ENCODE data around the gene SNX9. TPM values are rescaled to one million over a fixed set of nuclear protein-coding genes. Genes with fewer than 3 reads are reported as not detected.
A peak's percentile ranks its signal among the peaks of the same experiment; 100 is the strongest.
"Not testable (repeated sequence)": the region's sequence is repeated elsewhere in the genome, so short reads cannot be mapped to it uniquely, and the experiment has no call there.

SNX9 gene
- total RNA-seq, 1 donor from 2014 or later: 78.1 TPM

DNA sequence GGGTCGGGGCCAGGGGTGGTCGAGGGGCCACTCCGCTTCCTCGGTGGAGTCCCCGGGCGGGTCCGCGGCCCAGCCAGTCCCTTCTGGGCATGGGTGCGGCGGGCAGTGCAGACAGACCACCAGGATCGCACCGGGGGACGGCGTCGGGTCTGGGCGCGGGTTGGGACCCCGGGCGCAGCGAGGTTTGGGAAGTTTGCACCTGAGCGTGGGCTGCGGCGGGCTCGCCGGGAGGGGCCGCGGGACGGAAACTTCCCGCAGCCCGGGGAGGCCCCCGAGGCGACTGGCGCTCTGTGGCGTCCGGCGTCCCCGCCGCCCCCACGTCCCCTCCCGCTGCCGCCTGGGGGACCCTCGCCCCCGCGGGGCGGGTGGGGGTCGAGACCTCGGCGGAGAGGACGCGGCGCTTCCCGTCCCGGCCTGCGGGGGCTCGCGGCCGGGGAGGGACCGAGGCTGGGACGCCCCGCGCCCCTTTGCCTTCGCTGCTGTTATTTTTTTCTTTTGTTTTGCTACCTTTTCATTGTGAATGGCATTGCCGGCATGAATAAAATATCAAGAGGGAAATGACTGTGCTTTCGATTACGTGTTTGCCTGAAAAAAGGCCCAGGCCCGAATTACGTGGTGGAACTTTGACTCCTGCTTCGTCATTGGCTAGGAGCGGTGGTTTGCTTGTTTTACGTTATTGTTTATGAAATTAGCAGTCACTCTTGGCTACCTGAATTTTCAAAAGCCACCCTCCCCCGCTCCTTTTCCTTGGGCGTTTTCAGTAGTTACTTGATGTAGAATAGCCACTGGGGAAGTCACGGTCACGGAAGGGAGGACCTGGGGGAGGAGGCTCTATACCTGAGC, 703 bp downstream of the SNX9 start:
- ATAC-seq (peak; percentile 55), DNase-seq (ENCODE audit: low spot score) (peak; percentile 69)
- intact Hi-C loops (cut with DNase I): no loop called here

DNA sequence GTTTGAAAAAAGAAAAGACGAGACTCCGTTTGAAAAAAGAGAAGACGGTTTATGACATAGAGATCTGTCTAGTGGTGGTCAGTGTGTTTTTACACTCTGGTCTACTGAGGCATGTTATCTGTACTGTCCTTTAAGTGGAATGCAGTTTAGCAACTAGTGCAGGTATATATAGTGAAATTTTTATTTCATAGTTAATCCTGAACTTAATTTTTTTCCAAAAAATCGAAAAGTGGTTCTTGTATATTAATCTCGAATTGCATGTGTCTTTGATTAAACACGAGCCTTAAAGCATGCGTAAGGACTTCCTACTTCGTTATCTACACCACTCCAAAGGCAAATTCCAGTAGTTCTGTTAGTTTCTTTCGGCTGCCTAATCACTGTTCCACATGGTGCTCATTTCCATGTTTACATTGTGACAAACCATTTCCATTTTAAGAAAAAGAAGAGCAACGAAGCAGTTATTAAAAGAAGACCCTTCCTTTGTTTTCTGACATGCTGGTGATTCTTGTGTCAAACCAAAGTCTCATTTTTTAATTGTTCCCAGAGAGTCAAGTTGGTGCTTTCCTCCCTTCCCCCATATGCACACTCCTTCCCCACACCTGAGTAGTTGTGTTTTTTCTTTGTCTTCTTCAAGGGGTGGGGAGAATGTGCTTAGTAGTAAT, 2.3 kb downstream of the SNX9 start:
- ATAC-seq: no peak
- intact Hi-C loops (cut with DNase I): no loop called here

DNA sequence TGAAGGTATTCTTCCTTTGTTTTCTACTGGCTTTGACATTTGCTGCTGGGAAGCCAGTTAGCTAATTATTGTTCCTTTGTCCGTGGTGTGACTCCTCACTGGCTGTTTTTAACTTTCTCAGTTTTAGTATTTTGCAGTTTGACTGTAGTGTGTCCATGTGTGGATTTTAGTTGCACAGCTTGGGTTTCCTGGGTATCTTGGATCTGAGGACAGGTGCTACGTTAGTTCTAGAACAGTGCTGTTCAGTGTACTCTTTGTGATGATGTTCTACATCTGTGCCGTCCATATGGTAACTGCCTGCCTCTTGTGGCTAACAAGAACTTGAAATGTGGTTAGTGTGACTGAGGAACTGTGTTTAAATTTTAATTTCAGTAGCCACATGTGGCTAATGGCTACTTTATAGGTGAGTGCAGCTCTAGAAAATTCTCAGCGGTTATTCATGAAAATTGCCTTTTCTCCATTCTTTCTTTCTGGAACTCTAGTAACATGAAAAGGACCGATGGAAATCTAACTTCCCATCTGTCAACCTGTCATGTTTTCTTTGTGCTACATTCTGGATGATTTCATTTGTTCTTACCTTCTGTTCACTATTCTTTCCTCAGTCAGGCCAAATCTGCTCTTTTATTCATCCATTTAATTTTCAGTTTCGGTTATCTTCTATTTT, 7.4 kb downstream of the SNX9 start:
- ATAC-seq: no peak
- intact Hi-C loops (cut with DNase I): no loop called here

More for the DNA sequence above, 2.3 kb downstream of the SNX9 start:
- DNase-seq (ENCODE audit: low spot score): no peak

DNA sequence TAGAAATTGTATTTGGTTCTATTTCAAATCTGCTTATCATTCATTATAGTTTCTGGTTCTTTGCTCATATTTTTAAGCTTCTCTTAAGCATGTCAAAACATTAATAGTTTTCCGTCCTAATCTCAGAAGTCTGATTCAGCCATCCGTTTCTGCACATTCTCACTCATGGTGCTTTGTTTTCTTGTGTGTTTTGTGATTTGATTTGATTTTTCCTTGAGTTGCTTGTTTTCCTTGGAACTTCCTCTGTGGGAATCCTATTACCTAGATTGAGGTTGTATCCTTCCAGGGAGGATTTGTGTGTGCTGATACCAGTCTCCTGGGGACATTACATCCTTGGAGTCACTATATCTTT, 7.9 kb downstream of the SNX9 start:
- intact Hi-C loops (cut with DNase I): no loop called here
- no peak for DNase-seq (ENCODE audit: low spot score)
- ATAC-seq: no peak

More for the DNA sequence above, 7.4 kb downstream of the SNX9 start:
- DNase-seq (ENCODE audit: low spot score): no peak

DNA sequence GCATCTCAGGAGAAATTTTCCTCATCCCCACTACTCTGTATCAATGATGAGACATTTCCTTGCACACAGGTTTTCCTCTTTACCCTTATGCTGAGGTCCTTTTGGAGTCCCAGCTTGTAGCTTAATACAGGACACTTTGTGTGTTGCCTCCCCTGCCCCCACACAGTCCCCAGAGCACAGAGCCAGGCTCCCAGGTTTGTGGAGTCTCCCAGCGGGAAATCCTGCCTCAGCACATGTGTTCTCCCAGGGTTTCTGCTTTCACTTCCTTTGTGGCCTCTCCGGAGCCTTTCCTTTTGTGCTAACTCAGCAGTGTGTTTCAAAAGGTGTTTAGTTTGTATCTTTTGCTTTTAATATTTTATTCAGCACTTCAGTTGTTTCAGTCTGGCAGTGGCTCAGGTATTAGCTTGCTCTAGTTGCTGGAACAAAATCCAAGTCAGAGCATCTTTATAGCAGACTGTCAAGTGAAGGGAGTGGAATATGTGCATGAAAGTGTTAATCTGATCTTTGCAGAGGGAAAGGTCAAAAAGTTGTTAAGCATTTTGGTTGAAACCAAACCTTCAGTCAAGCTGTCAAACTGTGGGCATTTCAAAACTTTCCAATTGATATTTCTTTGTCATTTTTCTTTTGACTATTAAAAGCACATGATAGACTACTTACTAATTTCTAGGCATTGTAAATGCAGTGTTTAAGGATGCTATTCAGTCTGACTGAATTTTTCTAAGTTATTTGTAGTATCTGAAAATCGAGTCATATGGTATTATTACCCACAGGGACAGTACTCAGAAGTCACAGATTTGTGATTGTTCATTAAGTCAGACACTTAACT, 8.6 kb downstream of the SNX9 start:
- intact Hi-C loops (cut with DNase I): no loop called here
- no peak for DNase-seq (ENCODE audit: low spot score)
- peak; percentile 40 for ATAC-seq

DNA sequence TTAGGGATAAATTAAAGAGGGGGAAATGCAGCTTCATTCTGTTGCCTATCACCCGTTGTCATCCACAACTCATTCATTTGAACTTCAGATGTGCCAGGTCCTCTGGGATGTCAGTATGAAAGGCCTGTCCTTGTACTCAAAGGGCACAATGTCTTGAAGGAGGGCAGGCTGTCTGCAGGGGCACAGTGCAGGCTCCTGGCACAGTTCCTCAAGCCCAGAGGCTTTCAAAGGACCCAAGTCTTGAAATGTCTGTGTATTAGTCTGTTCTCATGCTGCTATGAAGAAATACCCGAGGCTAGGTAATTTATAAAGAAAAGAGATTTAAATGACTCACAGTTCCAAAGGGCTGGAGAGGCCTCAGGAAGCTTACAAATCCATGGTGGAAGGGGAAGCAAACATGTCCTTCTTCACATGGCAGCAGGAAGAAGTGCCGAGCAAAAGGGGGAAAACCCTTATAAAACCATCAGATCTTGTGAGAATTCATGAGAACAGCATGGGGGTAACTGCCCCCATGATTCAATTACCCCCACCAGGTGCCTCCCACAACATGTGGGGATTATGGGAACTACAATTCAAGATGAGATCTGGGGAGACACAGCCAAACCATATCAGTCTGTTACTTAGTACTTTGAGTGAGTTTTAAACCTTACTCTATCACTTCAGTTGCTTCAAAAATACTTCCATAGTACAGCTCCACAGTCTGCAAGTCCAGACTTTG, 9.4 kb downstream of the SNX9 start:
- ATAC-seq: no peak
- DNase-seq (ENCODE audit: low spot score): no peak
- intact Hi-C loops (cut with DNase I): no loop called here

DNA sequence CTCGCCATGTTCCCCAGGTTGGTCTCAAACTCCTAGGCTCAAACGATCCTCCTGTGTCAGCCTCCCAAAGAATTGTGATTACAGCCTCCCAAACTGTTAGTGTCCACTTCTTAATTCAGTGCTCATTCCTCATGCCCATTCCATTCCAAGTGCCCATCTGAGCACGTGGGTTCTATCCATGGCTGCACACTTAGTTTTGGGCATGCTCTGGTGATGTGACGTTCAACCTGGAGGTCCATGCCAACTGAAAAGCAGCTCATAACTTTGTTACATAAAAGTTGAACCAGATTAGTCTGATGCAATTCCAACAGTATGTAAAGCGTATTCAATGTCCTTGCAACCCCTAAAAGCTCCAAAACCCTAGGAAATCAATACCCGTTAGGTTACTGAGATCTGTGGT, 11.5 kb downstream of the SNX9 start:
- ATAC-seq (no peak), DNase-seq (ENCODE audit: low spot score) (no peak)
- intact Hi-C loops (cut with DNase I): no loop called here

DNA sequence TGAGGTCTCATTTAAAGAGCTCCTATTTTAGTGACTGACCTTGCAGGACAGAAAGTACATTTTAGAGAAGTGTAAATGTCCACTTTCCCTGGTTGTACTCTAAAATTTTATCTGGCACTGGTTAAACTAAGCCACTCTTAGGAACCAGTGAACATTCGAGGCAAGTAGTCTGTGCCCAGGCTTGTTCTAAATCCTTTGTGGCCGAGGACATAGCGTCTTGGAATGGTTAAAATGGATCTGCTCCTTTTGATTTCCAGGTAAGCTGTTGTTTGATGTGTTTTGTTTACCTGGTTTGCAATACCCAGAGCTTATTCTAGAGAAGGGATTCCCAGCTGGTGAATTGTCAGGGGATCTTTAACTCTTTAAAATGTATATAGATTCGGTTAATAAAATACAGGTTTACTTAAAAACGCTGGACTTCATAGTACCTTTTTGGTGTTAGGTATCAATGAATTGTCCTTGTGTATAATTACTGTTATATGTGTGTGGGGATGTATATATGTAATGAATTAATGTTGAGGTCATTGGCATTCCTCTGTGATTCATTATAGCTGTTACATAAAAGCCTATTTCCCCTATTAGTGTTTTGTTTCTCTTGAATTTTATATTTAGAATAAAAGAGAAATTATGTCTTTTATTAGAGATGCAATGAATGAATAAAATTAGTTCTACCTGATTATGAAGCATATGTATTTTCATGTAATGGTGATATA, 15.8 kb downstream of the SNX9 start:
- ATAC-seq (no peak), DNase-seq (ENCODE audit: low spot score) (no peak)
- intact Hi-C loops (cut with DNase I): no loop called here

DNA sequence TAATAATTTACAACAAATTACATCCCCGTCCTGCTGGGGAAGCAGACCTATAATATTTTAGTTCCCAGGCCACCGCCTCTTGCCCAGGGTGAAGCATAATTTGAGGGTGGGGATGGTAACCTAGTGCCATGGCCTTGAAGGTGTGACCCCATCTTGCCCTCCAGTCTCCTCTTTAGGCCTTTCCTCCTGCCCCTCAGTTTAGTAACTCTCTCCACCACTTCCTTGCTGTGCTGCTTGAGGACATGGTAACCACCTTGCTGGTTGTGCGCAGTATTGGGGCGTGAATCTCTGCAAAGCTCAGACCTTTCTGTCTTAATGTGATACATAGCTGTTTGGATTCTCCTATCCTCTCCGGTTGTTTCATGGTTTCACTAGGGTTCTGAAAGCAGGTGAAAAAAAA, 16.6 kb downstream of the SNX9 start:
- no peak for ATAC-seq
- intact Hi-C loops (cut with DNase I): loop anchor here (10.0 kb wide), 1 partner anchor 165 kb away; no protein-coding TSS in a partner anchor
- no peak for DNase-seq (ENCODE audit: low spot score)

DNA sequence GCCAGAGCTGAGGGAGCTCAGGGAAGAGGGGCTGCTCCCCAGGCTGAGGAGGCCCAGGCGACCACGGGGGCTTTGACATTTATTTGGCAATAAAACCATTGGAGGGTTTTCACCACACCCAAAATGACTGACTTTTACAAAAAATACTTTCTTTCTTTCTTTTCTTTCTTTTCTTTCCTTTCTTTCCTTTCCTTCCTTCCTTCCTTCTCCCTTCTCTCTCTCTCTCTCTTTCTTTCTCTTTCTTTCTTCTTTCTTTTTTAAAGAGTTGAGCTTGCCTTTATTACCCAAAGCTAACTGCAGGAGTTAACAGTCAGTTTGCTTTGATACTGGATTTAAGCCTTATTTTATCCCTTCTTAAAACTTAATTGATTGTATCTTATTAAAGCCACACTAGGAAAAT, 17.2 kb downstream of the SNX9 start:
- DNase-seq (ENCODE audit: low spot score): no peak
- no peak for ATAC-seq
- intact Hi-C loops (cut with DNase I): loop anchor here (10.0 kb wide), 1 partner anchor 165 kb away; no protein-coding TSS in a partner anchor

DNA sequence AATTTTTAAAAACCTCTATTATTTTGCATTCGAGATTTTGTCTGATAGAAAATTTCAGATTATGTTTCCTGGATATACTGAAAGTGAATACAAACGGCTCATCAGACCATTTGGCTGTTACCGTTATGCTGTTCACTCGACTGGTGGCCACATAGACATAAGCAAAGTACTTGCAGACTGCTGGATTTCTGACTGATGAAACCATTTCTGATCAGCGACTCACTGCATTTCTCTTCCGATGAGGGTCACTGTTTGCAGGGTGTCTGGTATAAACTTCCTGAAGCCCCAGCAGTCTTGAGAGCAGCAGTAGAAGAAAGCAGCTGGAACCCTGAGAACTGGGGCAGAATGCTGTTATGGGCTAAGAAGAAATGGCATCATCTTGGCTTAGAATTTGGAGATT, 17.7 kb downstream of the SNX9 start:
- intact Hi-C loops (cut with DNase I): loop anchor here (10.0 kb wide), 1 partner anchor 166 kb away; no protein-coding TSS in a partner anchor
- DNase-seq (ENCODE audit: low spot score) (no peak), ATAC-seq (no peak)

DNA sequence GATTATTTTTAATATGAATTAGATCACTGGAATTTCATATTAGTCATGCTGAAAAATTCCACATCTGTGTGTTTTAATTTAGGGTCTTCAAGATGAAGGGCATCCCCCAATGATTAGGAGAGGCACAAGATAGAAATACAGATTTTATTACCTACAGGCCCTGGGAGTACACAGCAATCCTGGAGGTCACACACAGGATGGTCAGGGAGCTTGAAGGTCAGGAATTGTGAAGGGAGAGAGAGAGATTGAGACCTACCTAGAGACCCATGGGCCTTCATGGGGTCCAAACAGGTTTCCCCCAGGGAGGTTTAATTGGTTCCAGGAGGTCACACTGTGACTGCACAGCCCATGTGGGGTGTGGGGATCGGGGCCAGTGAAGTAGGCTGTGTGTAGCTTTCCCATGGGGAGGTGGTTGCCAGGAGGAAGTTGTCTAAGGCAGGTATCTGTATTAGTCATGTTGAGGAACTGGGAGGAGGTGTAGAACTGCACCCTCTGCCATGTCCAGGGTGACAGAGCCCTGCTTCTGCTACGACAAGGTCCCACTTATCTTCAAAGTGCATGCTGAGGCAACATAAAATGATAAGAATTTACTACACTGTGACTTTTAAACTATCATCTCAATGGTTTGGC, 18.3 kb downstream of the SNX9 start:
- intact Hi-C loops (cut with DNase I): loop anchor here (10.0 kb wide), 1 partner anchor 167 kb away; no protein-coding TSS in a partner anchor
- no peak for ATAC-seq

DNA sequence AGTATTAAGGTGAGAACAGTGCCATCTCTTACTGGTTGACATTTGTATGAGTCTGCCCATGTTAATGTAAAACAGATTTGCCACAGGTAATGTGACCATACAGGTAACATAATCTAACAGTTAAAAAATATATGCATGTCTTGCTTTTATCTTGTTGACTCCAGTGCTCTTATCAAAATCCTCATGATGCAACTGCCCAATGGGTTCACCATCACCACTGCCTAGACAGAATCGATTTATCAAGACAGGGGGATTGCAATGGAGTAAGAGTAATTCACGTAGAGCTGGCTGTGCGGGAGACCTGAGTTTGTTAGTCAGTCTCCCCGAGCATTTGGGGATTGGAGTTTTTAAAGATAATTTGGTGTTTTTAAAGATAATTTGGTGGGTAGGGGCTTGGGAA, 19.2 kb downstream of the SNX9 start:
- ATAC-seq: no peak
- no peak for DNase-seq (ENCODE audit: low spot score)
- intact Hi-C loops (cut with DNase I): loop anchor here (10.0 kb wide), 1 partner anchor 167 kb away; no protein-coding TSS in a partner anchor

More for the DNA sequence above, 18.3 kb downstream of the SNX9 start:
- no peak for DNase-seq (ENCODE audit: low spot score)

DNA sequence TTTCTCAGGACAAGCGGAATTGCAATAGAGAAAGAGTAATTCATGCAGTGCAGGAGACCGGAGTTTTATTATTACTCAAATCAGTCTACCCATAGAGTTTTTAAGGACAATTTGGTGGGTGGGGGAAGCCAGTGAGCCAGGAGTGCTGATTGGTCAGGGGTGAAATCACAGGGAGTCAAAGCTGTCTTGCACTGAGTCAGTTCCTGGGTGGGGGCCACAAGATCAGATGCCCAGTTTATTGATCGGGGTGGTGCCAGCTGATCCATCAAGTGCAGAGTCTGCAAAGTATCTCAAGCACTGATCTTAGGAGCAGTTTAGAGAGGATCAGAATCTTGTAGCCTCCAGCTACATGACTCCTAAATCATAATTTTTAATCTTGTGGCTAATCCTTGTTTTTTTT, 21.1 kb downstream of the SNX9 start:
- DNase-seq (ENCODE audit: low spot score); ATAC-seq: not testable (repeated sequence)

DNA sequence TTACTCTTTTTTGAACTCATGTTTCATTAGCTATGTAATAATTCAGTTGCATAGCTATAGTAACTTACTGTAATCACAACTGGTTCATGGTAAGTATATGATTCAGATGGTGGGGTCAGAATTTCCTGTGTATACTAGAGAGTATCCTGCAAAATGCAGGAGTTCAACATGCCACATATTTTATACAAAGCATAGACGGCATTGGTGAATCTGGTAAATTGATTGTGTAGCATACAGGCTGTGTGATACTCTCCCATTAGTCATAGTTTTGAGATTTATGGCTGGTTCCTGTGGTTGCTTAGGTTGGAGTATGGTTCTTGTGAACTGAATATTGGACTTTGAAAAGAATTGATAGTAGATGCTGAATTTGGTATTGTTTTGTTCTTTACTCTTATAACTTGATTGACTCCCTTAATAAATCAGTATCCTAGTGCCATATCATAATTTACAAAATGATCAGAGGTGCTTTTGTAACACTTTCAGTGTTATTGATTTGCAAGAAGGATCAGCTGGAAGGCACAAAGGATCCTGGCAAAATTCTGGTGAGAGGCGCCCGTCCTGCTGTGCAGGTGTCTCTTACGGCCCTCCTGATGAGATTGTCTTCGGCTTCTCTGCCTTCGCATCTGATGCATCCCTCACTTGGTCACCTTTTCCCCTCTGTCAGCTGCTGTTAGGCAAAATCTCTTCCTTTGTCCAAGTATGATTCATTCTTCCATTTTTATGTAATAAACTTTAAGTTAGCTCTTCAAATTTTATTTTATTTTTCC, 22.6 kb downstream of the SNX9 start:
- no peak for ATAC-seq
- intact Hi-C loops (cut with DNase I): loop anchor here (10.0 kb wide), 1 partner anchor 171 kb away; no protein-coding TSS in a partner anchor
- no peak for DNase-seq (ENCODE audit: low spot score)

More for the DNA sequence above, 21.1 kb downstream of the SNX9 start:
- intact Hi-C loops (cut with DNase I): loop anchor here (10.0 kb wide), 1 partner anchor 169 kb away; no protein-coding TSS in a partner anchor

DNA sequence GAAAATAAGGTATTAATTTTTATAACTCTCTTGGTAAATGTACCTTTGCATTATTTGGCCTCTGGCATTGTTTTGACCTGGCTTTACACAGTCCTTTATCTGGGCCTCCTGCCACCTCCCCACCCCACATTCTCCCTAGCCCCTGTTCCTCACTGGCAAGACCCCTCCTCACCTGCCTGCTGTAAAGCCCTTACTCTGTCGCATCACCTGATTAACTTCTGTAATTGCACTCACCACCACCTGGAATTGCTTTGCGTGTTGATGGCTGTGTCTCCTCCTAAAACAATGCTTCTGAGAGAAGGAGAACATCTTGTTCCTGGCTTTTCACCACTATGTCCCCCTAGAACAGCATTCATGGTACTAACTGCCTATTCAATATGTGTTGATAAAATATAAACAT, 24.8 kb downstream of the SNX9 start:
- ATAC-seq (no peak), DNase-seq (ENCODE audit: low spot score) (no peak)
- intact Hi-C loops (cut with DNase I): loop anchor here (10.0 kb wide), 1 partner anchor 173 kb away; no protein-coding TSS in a partner anchor

All from sciatic nerve (tissue), 2 donors.